ENCODE results near the gene RIPOR1. TPM values are rescaled to one million over a fixed set of nuclear protein-coding genes. Genes with fewer than 3 reads are reported as not detected.

Gene RIPOR1
- total and polyA plus RNA-seq, 2 of the 4 experiments (the other 2 are of a cell fraction), result 9.5 to 41.3 TPM

DNA sequence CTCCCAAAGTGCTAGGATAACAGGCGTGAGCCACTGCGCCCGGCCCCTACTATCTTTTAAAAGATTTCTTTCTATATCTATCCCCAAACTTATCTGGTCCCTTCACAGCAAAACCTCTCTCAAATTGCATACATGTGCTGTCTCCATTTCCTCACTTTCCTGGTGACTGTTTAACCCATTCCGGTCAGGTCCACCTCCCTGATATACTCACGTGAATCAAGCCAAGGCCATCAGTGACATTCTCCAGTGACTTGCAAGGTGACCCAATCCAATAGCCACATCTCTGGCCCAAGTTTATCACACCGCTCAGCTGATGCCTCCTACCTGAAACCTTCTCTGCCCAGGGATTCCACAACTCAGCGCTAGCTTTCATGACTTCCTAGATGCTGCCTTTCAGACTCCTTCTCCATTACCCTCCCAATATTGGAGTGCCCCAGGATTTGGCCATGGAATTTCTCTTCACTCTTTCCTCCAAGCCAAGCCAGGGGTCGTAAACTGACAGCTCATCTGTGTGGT, 32.3 kb downstream of the RIPOR1 start:
- POLR2A ChIA-PET (ENCODE audit: unreplicated experiment), result interaction anchor here (0.6 kb wide), 1 partner anchor 38 kb away, joined by 3 read pairs; no protein-coding TSS in a partner anchor
- Histone ChIP-seq H2BK20ac (ENCODE audit: low read depth, low read length) (no peak overlapping the region), H2AK5ac (ENCODE audit: low read depth, low read length) (peak overlapping the region; percentile 86), H3K9ac (ENCODE audit: low read depth, low read length) (no peak overlapping the region), H3K4me1 (ENCODE audit: control insufficient read depth, insufficient read depth, low read length) (peaks cover 7% of the 10 kb centered on the region), H4K8ac (ENCODE audit: low read depth in 2 of 2, low read length in 2 of 2) (no peak overlapping the region; a peak in 1 of 4 replicates), H3K23ac (ENCODE audit: low read depth, low read length) (peak overlapping the region; percentile 78; the same call in 1 of the 2 replicates), H3K36me3 (ENCODE audit: control insufficient read depth, insufficient read depth, low read length) (no peaks in the 10 kb centered on the region), H3K79me1 (ENCODE audit: low read depth in 1 of 2, low read length in 2 of 2) (peaks cover 10 to 42% of the 10 kb centered on the region in 2 experiments), H3K14ac (replicated peaks; ENCODE audit: low read depth, low read length) (peak overlapping the region; percentile 52; the same call in 1 of the 2 replicates), H3K9me3 (ENCODE audit: control insufficient read depth, insufficient read depth, low read length) (no peaks in the 10 kb centered on the region), H4K91ac (ENCODE audit: insufficient read depth, low read depth, low read length) (no peak overlapping the region), H2BK5ac (ENCODE audit: low read depth, low read length, poor library complexity, severe bottlenecking) (no peak overlapping the region), H3K4ac (ENCODE audit: low read depth, low read length) (peak overlapping the region; percentile 27; the same call in 1 of the 2 replicates), H3K9me1 (ENCODE audit: insufficient read depth, low read length) (peaks cover 5% of the 10 kb centered on the region), H3K4me2 (ENCODE audit: low read depth, low read length) (peak overlapping the region; percentile 22; the same call in 1 of the 2 replicates), H2AFZ (replicated peaks; ENCODE audit: low read length, poor library complexity) (no peak overlapping the region), H4K20me1 (ENCODE audit: insufficient read depth, low read length) (peaks cover 13% of the 10 kb centered on the region), H3K4me3 (ENCODE audit: insufficient read depth, low read depth, low read length) (no peak overlapping the region), H2BK120ac (ENCODE audit: low read depth, low read length) (no peak overlapping the region), H2BK15ac (ENCODE audit: low read depth, low read length) (no peak overlapping the region), H2AK9ac (replicated peaks; ENCODE audit: low read depth, low read length, poor library complexity) (peak overlapping the region; percentile 52), H3K27ac (ENCODE audit: insufficient read depth, low read length) (no peak overlapping the region), H3K27me3 (ENCODE audit: control insufficient read depth, insufficient read depth, low read length) (no peaks in the 10 kb centered on the region), H3K56ac (ENCODE audit: extremely low read depth, insufficient read depth, low read length) (no peak overlapping the region), H4K5ac (ENCODE audit: low read depth, low read length) (no peak overlapping the region), H3K18ac (ENCODE audit: low read depth, low read length) (no peak overlapping the region)
- no TSS peak for BruUV-seq (replicated peaks)
- WGBS, 2 experiments (ENCODE audit: extremely low coverage in 2 of 2, insufficient read length in 1 of 2), result 91% methylated on average over 7 of the region's 8 CpGs; no CpG with 5 or more reads in 1 of the 2 experiments
- intact Hi-C loops (cut with micrococcal nuclease), result loop anchor here (5.0 kb wide), 2 partner anchors 36 to 376 kb away; partner anchors contain the start of gene PSMB10
- dilution Hi-C loops (cut with HindIII; ENCODE audit: low sequenced_read_pairs, unreplicated experiment), result no loop called here
- TF ChIP-seq, protein P1, sequence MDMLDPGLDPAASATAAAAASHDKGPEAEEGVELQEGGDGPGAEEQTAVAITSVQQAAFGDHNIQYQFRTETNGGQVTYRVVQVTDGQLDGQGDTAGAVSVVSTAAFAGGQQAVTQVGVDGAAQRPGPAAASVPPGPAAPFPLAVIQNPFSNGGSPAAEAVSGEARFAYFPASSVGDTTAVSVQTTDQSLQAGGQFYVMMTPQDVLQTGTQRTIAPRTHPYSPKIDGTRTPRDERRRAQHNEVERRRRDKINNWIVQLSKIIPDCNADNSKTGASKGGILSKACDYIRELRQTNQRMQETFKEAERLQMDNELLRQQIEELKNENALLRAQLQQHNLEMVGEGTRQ (IDR thresholded peaks at IDR 0.05; ENCODE audit: low read depth, low read length), result no peak
- TF ChIP-seq FOS (IDR thresholded peaks at IDR 0.05; ENCODE audit: low read depth, low read length), result no peak
- no peak for TF ChIP-seq MXI1 (IDR thresholded peaks at IDR 0.05; ENCODE audit: borderline replicate concordance, low read depth, low read length)
- TF ChIP-seq BHLHE40 (IDR thresholded peaks at IDR 0.05; ENCODE audit: low read depth, low read length), result no peak
- TF ChIP-seq CHD1 (IDR thresholded peaks at IDR 0.05; ENCODE audit: low read depth, low read length), result no peak
- no peak for TF ChIP-seq MAFK (IDR thresholded peaks at IDR 0.05; ENCODE audit: low read depth, low read length)
- TF ChIP-seq SMC3 (IDR thresholded peaks at IDR 0.05; ENCODE audit: low read depth, low read length), result no peak
- no peak for TF ChIP-seq POLR2A (IDR thresholded peaks at IDR 0.05; ENCODE audit: low read depth, low read length)
- TF ChIP-seq, protein P2, sequence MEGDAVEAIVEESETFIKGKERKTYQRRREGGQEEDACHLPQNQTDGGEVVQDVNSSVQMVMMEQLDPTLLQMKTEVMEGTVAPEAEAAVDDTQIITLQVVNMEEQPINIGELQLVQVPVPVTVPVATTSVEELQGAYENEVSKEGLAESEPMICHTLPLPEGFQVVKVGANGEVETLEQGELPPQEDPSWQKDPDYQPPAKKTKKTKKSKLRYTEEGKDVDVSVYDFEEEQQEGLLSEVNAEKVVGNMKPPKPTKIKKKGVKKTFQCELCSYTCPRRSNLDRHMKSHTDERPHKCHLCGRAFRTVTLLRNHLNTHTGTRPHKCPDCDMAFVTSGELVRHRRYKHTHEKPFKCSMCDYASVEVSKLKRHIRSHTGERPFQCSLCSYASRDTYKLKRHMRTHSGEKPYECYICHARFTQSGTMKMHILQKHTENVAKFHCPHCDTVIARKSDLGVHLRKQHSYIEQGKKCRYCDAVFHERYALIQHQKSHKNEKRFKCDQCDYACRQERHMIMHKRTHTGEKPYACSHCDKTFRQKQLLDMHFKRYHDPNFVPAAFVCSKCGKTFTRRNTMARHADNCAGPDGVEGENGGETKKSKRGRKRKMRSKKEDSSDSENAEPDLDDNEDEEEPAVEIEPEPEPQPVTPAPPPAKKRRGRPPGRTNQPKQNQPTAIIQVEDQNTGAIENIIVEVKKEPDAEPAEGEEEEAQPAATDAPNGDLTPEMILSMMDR (conservative IDR thresholded peaks at IDR 0.05; ENCODE audit: low read depth, low read length), result no peak
- TF ChIP-seq RFX5 (IDR thresholded peaks at IDR 0.05; ENCODE audit: low read depth, low read length), result no peak
- TF ChIP-seq RAD21 (IDR thresholded peaks at IDR 0.05; ENCODE audit: low read length), result no peak
- no peak for TF ChIP-seq CEBPB (IDR thresholded peaks at IDR 0.05; ENCODE audit: low read depth, low read length)
- TF ChIP-seq RCOR1 (IDR thresholded peaks at IDR 0.05; ENCODE audit: insufficient replicate concordance, low read length), result no peak
- TF ChIP-seq MAZ (IDR thresholded peaks at IDR 0.05; ENCODE audit: borderline replicate concordance, low read depth, low read length), result no peak
- no peak for TF ChIP-seq NFE2L2 (IDR thresholded peaks at IDR 0.05; ENCODE audit: low read depth, low read length)
- TF ChIP-seq, protein P3, sequence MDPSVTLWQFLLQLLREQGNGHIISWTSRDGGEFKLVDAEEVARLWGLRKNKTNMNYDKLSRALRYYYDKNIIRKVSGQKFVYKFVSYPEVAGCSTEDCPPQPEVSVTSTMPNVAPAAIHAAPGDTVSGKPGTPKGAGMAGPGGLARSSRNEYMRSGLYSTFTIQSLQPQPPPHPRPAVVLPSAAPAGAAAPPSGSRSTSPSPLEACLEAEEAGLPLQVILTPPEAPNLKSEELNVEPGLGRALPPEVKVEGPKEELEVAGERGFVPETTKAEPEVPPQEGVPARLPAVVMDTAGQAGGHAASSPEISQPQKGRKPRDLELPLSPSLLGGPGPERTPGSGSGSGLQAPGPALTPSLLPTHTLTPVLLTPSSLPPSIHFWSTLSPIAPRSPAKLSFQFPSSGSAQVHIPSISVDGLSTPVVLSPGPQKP (IDR thresholded peaks at IDR 0.05; ENCODE audit: borderline replicate concordance, low read depth, low read length), result no peak
- in situ Hi-C loops (cut with MboI; ENCODE audit: low sequenced_read_pairs), result no loop called here
- DNase-seq (no peak), ATAC-seq (ENCODE audit: low read depth) (no peak)
- CTCF ChIA-PET, result interaction anchor here (1.1 to 2.1 kb wide), 3 partner anchors 40 to 84 kb away, joined by 3 to 11 read pairs (median 8); partner anchors contain the start of genes ATP6V0D1 and CARMIL2

All from IMR-90 (cell line).